Activated CD4-positive, alpha-beta T cell treated with anti-CD3 and anti-CD28 coated beads for 36 hours (primary cell): ENCODE data around the gene KLF16. TPM values are rescaled to one million over a fixed set of nuclear protein-coding genes. Genes with fewer than 3 reads are reported as not detected.
"Not testable (repeated sequence)": the region's sequence is repeated elsewhere in the genome, so short reads cannot be mapped to it uniquely, and the experiment has no call there.

Experiments used
- ATAC-seq: fragments of 200-7000 bp; cut with Tn5 transposase; one replicate; pipeline ENCODE4 v1.10.0; 2021; ENCODE audit warnings: mild to moderate bottlenecking, moderate library complexity
- CTCF ChIA-PET: fragments of 350-600 bp; sonication (Branson Sonifier 250); formaldehyde crosslinking; loops from one replicate; lab custom pipeline; 2021; ENCODE audit warnings: antibody characterized with exemption; lab: Charles Lee
- POLR2A ChIA-PET: fragments of 350-600 bp; sonication (Branson Sonifier 250); formaldehyde crosslinking; loops from one replicate; lab custom pipeline; 2021; ENCODE audit warnings: antibody characterized with exemption, inconsistent platforms; lab: Charles Lee
- DNase-seq: peaks from one replicate; pipeline ENCODE4 v3.0.0-alpha.2; 2020
- H3K27ac Mint-ChIP-seq: one replicate; pipeline ENCODE4 v1.8.0; 2021; ENCODE audit warnings: mixed read lengths
- H3K27me3 Mint-ChIP-seq: one replicate; pipeline ENCODE4 v1.8.0; 2021; ENCODE audit warnings: mixed read lengths
- H3K36me3 Mint-ChIP-seq: one replicate; pipeline ENCODE4 v1.8.0; 2021; ENCODE audit warnings: low read depth, mixed read lengths
- H3K4me1 Mint-ChIP-seq: one replicate; pipeline ENCODE4 v1.8.0; 2021; ENCODE audit warnings: mixed read lengths
- H3K4me3 Mint-ChIP-seq: one replicate; pipeline ENCODE4 v1.8.0; 2021; ENCODE audit warnings: mild to moderate bottlenecking, moderate library complexity, mixed read lengths
- H3K9me3 Mint-ChIP-seq: one replicate; pipeline ENCODE4 v1.8.0; 2021; ENCODE audit warnings: low read depth, mixed read lengths
- intact Hi-C, 2 experiments: fragments of 100-400 bp; cut with DNase I in 1 of 2; cut with micrococcal nuclease in 1 of 2; formaldehyde crosslinking; loops; one replicate each; pipeline versions ENCODE4 v1.14.2 to v1.15.1; 2022 to 2024; cut with DNase I, micrococcal nuclease
- total RNA-seq, 2 experiments: library from RNA; stranded (reverse); gene quantifications; one replicate each; pipeline ENCODE4 v1.2.3, GENCODE V29; 2021

Gene KLF16
- total RNA-seq, 2 experiments from 2014 or later: 22.5 to 28.8 TPM

GRCh38 chr19:1877280-1877660 lies 13.9 kb upstream of the KLF16 start:
- peaks cover 25% of the 10 kb centered on the region for H3K4me1 Mint-ChIP-seq
- not testable (repeated sequence) for H3K9me3 Mint-ChIP-seq, ATAC-seq, H3K4me3 Mint-ChIP-seq, DNase-seq, H3K27ac Mint-ChIP-seq, H3K27me3 Mint-ChIP-seq
- intact Hi-C loops: loop anchor here in 1 of 2 experiments (5.0 kb wide), 1 partner anchor 360 kb away; the partner anchor contains the start of genes PLEKHJ1 and SF3A2
- ChIA-PET POLR2A (interaction anchor here (1.5 kb wide), 1 partner anchor 20 kb away, joined by 5 read pairs; no protein-coding TSS in a partner anchor), CTCF (interaction anchor here (0.6 to 0.7 kb wide), 2 partner anchors 12 to 505 kb away, joined by 3 to 4 read pairs; no protein-coding TSS in a partner anchor)
- H3K36me3 Mint-ChIP-seq: peaks cover 23% of the 10 kb centered on the region

DNA sequence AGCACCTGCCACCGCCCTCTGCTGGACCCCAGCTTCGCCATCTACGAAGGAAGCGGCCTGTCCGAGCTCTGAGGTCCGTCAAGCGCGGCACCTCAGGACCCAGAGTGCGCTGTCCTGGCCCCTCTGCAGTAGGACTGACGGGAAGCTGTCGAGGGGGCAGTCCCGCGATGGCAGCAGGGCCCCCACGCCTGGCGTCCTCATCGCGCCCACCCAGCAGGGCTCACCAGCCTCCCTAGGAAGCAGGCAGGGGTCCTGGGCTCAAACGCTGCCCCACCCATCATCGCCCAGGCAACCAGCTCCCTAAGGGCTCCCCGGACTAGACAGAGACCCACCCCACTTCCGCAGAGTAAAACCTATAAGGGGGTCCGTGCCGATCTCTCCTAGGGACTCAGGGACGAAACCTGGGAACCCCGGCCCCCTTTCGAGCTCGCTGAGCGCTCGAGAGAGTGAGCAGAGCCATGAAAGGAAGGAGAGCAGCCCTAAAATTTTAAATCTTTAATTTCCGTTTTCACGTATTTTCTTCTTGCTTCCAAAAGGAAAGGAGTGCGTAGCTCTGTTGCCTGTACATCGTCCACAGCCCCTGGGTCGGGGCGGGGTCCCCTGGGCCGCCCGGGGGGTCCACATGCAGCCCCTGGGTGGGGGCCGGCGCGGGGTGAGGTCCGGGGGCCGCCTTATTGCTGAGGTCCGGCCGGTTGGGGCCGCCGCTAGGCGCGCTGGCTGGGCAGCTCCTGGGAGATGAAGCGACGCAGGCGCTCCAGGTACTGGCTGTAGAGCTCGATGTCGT lies 13.3 kb upstream of the KLF16 start:
- peaks cover 20% of the 10 kb centered on the region for H3K4me1 Mint-ChIP-seq
- ATAC-seq: peak; percentile 16
- ChIA-PET POLR2A (interaction anchor here (0.5 to 1.5 kb wide), 8 partner anchors 8 to 155 kb away, joined by 3 to 6 read pairs (median 4); partner anchors contain the start of gene ABHD17A), CTCF (interaction anchor here (0.6 to 1.3 kb wide), 9 partner anchors 8 to 505 kb away, joined by 3 to 4 read pairs (median 3); partner anchors contain the start of gene ABHD17A)
- H3K36me3 Mint-ChIP-seq: peaks cover 23% of the 10 kb centered on the region
- H3K4me3 Mint-ChIP-seq: peak overlapping the region; percentile 92
- not testable (repeated sequence) for H3K9me3 Mint-ChIP-seq, H3K27me3 Mint-ChIP-seq
- peak; percentile 34 for DNase-seq
- intact Hi-C loops: loop anchor here (1.0 to 5.0 kb wide), 6 partner anchors 9 to 361 kb away; partner anchors contain the start of genes ABHD17A (in 2 of the 2), ADAT3 (in 1 of the 2), IZUMO4 (in 1 of the 2) and MOB3A (in 1 of the 2)
- H3K27ac Mint-ChIP-seq: peak overlapping the region; percentile 95

GRCh38 chr19:1875646-1876495 lies 12.5 kb upstream of the KLF16 start:
- intact Hi-C loops: loop anchor here (1.0 to 5.0 kb wide), 6 partner anchors 9 to 361 kb away; partner anchors contain the start of genes ABHD17A (in 2 of the 2), ADAT3 (in 1 of the 2), IZUMO4 (in 1 of the 2) and MOB3A (in 1 of the 2)
- no peaks in the 10 kb centered on the region for H3K27me3 Mint-ChIP-seq
- H3K4me1 Mint-ChIP-seq: peaks cover 20% of the 10 kb centered on the region
- CTCF ChIA-PET: interaction anchor here (0.6 to 1.5 kb wide), 10 partner anchors 9 to 281 kb away, joined by 3 to 8 read pairs (median 4); partner anchors contain the start of gene ABHD17A
- H3K36me3 Mint-ChIP-seq: peaks cover 23% of the 10 kb centered on the region
- ATAC-seq (peak; percentile 96), DNase-seq (peak; percentile 95)
- H3K4me3 Mint-ChIP-seq: peak overlapping the region; percentile 92
- POLR2A ChIA-PET: interaction anchor here (0.6 to 1.5 kb wide), 8 partner anchors 9 to 156 kb away, joined by 3 to 6 read pairs (median 4); partner anchors contain the start of gene ABHD17A
- H3K9me3 Mint-ChIP-seq: no peaks in the 10 kb centered on the region
- peak overlapping the region; percentile 97 for H3K27ac Mint-ChIP-seq

DNA sequence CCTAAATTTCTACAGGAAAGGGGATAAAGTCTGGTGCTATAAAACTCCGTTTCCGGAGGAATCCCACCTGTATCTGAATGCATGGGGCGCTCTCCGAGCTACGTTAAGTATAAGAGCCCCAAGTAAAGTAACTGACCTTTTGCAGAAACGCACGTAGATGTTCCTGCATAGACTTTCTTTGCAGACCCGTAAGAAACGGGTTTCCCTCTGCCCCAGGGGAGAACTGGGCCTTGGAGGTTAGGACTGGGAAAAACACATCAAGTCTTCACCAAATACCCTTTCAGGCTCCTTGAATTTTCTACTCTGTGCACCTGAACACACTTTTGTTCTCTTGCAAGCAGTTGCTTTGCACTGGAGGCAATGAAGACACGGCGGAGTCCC lies 11.9 kb upstream of the KLF16 start:
- intact Hi-C loops: loop anchor here in 1 of 2 experiments (5.0 kb wide), 1 partner anchor 362 kb away; the partner anchor contains the start of genes PLEKHJ1 and SF3A2
- Mint-ChIP-seq H3K36me3 (peaks cover 26% of the 10 kb centered on the region), H3K4me1 (peaks cover 17% of the 10 kb centered on the region), H3K27ac (peak overlapping the region; percentile 97), H3K4me3 (peak overlapping the region; percentile 92)
- H3K27me3 Mint-ChIP-seq, DNase-seq, H3K9me3 Mint-ChIP-seq, ATAC-seq: not testable (repeated sequence)
- CTCF ChIA-PET: interaction anchor here (0.7 to 1.5 kb wide), 4 partner anchors 10 to 28 kb away, joined by 3 to 8 read pairs (median 4); no protein-coding TSS in a partner anchor
- POLR2A ChIA-PET: interaction anchor here (0.6 to 0.8 kb wide), 3 partner anchors 11 to 261 kb away, joined by 3 to 5 read pairs (median 4); no protein-coding TSS in a partner anchor

- Mint-ChIP-seq H3K27ac (peak overlapping the region; percentile 97), H3K27me3 (no peaks in the 10 kb centered on the region)
Observed at GRCh38 chr19:1874554-1875185, 11.3 kb upstream of the KLF16 start.

DNA sequence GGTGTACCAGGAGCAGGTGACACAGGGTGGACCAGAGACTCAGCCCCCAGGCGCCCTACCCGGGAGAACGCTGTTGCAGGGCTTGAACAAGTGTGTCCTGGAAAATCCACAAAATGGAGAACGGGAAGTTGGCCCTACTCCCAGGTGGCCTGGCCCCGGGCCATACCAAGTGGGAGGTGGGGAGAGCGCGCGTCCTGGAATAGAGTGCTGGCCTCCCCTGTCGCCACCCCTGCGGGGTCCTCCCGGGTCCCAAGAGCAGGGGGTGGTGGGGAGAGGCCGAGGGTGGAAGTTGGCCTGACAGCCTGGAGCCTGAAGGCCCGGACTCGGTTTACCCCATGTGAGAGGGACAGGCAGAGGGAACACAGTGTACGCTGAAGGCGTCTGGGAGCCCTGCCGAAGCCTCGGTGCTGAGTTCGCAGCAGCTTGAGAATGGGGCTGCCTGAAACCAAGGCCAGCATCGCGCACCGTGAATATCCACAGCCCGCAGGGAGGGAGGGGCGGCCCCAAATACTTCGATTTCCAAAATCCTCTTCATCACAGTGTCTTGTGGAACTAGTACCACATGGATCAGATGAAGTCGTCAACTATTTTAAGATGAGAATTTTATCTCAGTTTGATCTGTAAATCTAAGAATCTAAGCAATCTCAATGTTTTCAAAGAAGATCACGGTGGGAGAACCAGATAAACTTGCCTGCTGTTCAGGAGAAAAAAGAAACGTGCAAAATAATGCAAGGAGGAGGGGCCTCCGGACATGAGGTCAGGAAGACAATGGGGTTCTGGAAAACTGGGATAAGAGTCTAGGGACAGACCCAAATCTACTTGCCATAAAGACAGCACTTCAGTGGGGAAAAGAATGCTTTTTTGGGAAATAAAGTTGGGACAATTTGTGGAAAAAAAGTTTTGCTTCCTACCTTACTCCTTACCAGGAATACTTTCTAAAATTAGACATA lies 10.4 kb upstream of the KLF16 start:
- no peak for ATAC-seq
- Mint-ChIP-seq H3K9me3 (no peaks in the 10 kb centered on the region), H3K36me3 (peaks cover 30% of the 10 kb centered on the region), H3K4me3 (peak overlapping the region; percentile 92), H3K27ac (peak overlapping the region; percentile 97), H3K4me1 (peaks cover 26% of the 10 kb centered on the region), H3K27me3 (no peaks in the 10 kb centered on the region)
- DNase-seq: no peak
- ChIA-PET CTCF (interaction anchor here (0.8 kb wide), 1 partner anchor 687 kb away, joined by 4 read pairs; no protein-coding TSS in a partner anchor), POLR2A (no interaction called here)
- intact Hi-C loops: no loop called here

More at GRCh38 chr19:1874554-1875185, 11.3 kb upstream of the KLF16 start:
- ATAC-seq: peak; percentile 37
- Mint-ChIP-seq H3K36me3 (peaks cover 28% of the 10 kb centered on the region), H3K9me3 (no peaks in the 10 kb centered on the region), H3K4me3 (peak overlapping the region; percentile 92), H3K4me1 (peaks cover 18% of the 10 kb centered on the region)
- ChIA-PET CTCF (interaction anchor here (0.7 to 1.5 kb wide), 4 partner anchors 10 to 688 kb away, joined by 3 to 8 read pairs (median 4); no protein-coding TSS in a partner anchor), POLR2A (interaction anchor here (0.6 to 0.8 kb wide), 3 partner anchors 10 to 261 kb away, joined by 3 to 5 read pairs (median 4); no protein-coding TSS in a partner anchor)
- intact Hi-C loops: loop anchor here in 1 of 2 experiments (5.0 kb wide), 1 partner anchor 363 kb away; the partner anchor contains the start of genes PLEKHJ1 and SF3A2
- DNase-seq: no peak

GRCh38 chr19:1872807-1873523 lies 9.6 kb upstream of the KLF16 start:
- intact Hi-C loops: no loop called here
- H3K36me3 Mint-ChIP-seq: peaks cover 32% of the 10 kb centered on the region
- no peaks in the 10 kb centered on the region for H3K27me3 Mint-ChIP-seq
- ATAC-seq: no peak
- peak overlapping the region; percentile 92 for H3K4me3 Mint-ChIP-seq
- no peak for DNase-seq
- peaks cover 28% of the 10 kb centered on the region for H3K4me1 Mint-ChIP-seq
- POLR2A ChIA-PET: interaction anchor here (0.7 kb wide), 1 partner anchor 604 kb away, joined by 8 read pairs; no protein-coding TSS in a partner anchor
- H3K9me3 Mint-ChIP-seq: no peaks in the 10 kb centered on the region
- CTCF ChIA-PET: no interaction called here
- H3K27ac Mint-ChIP-seq: peak overlapping the region; percentile 31

DNA sequence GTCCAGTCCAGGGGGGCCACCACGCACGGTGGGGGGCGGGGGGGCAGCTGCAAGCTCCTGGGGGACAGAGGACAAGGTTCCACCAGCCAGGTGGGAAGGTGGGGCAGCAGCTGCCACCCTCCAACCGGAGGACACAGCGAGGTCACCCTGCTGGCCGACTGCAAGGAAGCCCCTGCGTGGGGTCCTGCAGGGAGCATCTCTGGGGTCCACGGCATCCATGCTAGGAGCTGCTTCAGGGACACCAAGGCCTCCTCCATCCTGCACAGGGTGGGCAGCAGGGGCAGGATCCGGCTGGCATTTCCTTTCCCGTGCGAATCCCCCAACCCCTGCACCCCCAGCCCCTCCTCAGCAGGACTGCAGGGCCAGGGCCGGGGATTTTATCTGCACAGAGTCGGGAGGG lies 8.3 kb upstream of the KLF16 start:
- POLR2A ChIA-PET: no interaction called here
- Mint-ChIP-seq H3K4me3 (no peak overlapping the region), H3K9me3 (no peaks in the 10 kb centered on the region), H3K27ac (no peak overlapping the region), H3K27me3 (no peaks in the 10 kb centered on the region), H3K36me3 (peaks cover 34% of the 10 kb centered on the region), H3K4me1 (peaks cover 30% of the 10 kb centered on the region)
- DNase-seq (no peak), ATAC-seq (no peak)
- intact Hi-C loops: no loop called here
- CTCF ChIA-PET: no interaction called here

GRCh38 chr19:1871140-1871597 lies 7.8 kb upstream of the KLF16 start:
- Mint-ChIP-seq H3K27me3 (no peaks in the 10 kb centered on the region), H3K36me3 (peaks cover 33% of the 10 kb centered on the region), H3K4me1 (peaks cover 26% of the 10 kb centered on the region), H3K9me3 (no peaks in the 10 kb centered on the region), H3K4me3 (no peak overlapping the region), H3K27ac (no peak overlapping the region)
- ChIA-PET POLR2A (no interaction called here), CTCF (no interaction called here)
- ATAC-seq (no peak), DNase-seq (no peak)
- intact Hi-C loops: no loop called here
